Sigmoid colon (tissue), 4 donors: ENCODE data around the gene NDUFC1.

Experiments used
- CTCF ChIP-seq, 4 experiments: fragments of 450-650 bp in 3 of 4; fragments of 200-600 bp in 1 of 4; IDR thresholded peaks; one replicate each; pipeline ENCODE4 v1.5.1; 2016 to 2019; ENCODE audit warnings: antibody characterized with exemption in 4 of 4, mild to moderate bottlenecking in 3 of 4, moderate library complexity in 2 of 4
- EP300 ChIP-seq, 4 donors: sonication (generic); formaldehyde crosslinking; IDR thresholded peaks; one replicate each; pipeline ENCODE4 v1.6.1; 2017; ENCODE audit warnings: antibody characterized with exemption in 4 of 4
- POLR2A ChIP-seq, 2 donors: fragments of 450-650 bp; IDR thresholded peaks; one replicate each; pipeline ENCODE4 v1.6.1; 2016; ENCODE audit warnings: antibody characterized with exemption in 2 of 2, mild to moderate bottlenecking in 2 of 2, moderate library complexity in 2 of 2
- POLR2AphosphoS5 ChIP-seq, 4 donors: sonication (generic); formaldehyde crosslinking; IDR thresholded peaks; one replicate each; pipeline ENCODE4 v1.6.1; 2017; ENCODE audit warnings: antibody characterized with exemption in 4 of 4

- TF ChIP-seq CTCF (IDR thresholded peaks at IDR 0.05) (no peak), POLR2A (IDR thresholded peaks at IDR 0.05) (no peak), POLR2AphosphoS5 (IDR thresholded peaks at IDR 0.05) (no peak), EP300 (IDR thresholded peaks at IDR 0.05) (no peak)
Observed at GRCh38 chr4:139246166-139246565, 56.1 kb downstream of the NDUFC1 start.
